Frontal cortex (tissue), 4 donors: ENCODE data around the gene PRSS22. TPM values are rescaled to one million over a fixed set of nuclear protein-coding genes. Genes with fewer than 3 reads are reported as not detected.

Experiments used
- DNase-seq, 2 donors: peaks; one replicate each; pipeline ENCODE4 v3.0.0; 2012; ENCODE audit warnings: low spot score in 2 of 2
- FAIRE-seq: peaks from 2 replicates; lab custom pipeline; 2012; peaks lifted over from hg19 to GRCh38; lab: Jason Lieb, UNC
- total RNA-seq: library from RNA; depleted of rRNA; stranded (reverse); fragments of >200 nt; gene quantifications from one replicate; pipeline ENCODE4 v1.2.3, GENCODE V29; 2014
- donor health status: control.
- donor health status: control.
- donor health status: control.

The PRSS22 gene
- total RNA-seq, 1 donor from 2014 or later = not detected

- DNase-seq (no peak), FAIRE-seq (no peak)
Observed at GRCh38 chr16:2818272-2818876, 39.6 kb downstream of the PRSS22 start.

GRCh38 chr16:2817340-2818271 lies 40.4 kb downstream of the PRSS22 start:
- DNase-seq (no peak), FAIRE-seq (no peak)

- FAIRE-seq (no peak), DNase-seq (no peak)
Observed at GRCh38 chr16:2816751-2817339, 41.1 kb downstream of the PRSS22 start, which contains the start of gene PRSS21. PRSS21 (plus strand) TSS chr16:2817237; CDS start chr16:2817269, 32 bp downstream.

- no peak for DNase-seq
- FAIRE-seq = no peak
Observed at GRCh38 chr16:2815299-2815771, 42.6 kb downstream of the PRSS22 start.

GRCh38 chr16:2814551-2815298 lies 43.2 kb downstream of the PRSS22 start:
- no peak for FAIRE-seq

GRCh38 chr16:2813771-2814221 lies 44.2 kb downstream of the PRSS22 start:
- DNase-seq (no peak), FAIRE-seq (no peak)

More at GRCh38 chr16:2814551-2815298, 43.2 kb downstream of the PRSS22 start:
- DNase-seq = no peak

- no peak for DNase-seq
- FAIRE-seq = no peak
Observed at GRCh38 chr16:2811703-2812471, 46.1 kb downstream of the PRSS22 start.

GRCh38 chr16:2810651-2811050 lies 47.3 kb downstream of the PRSS22 start:
- FAIRE-seq (no peak), DNase-seq (no peak)

- no peak for DNase-seq
- no peak for FAIRE-seq
Observed at GRCh38 chr16:2809149-2809760, 48.7 kb downstream of the PRSS22 start.

GRCh38 chr16:2808181-2808580 lies 49.8 kb downstream of the PRSS22 start:
- FAIRE-seq (no peak), DNase-seq (no peak)

- FAIRE-seq (no peak), DNase-seq (no peak)
Observed at GRCh38 chr16:2806286-2806685, 51.7 kb downstream of the PRSS22 start.

- no peak for FAIRE-seq
- DNase-seq = no peak
Observed at GRCh38 chr16:2804728-2805127, 53.2 kb downstream of the PRSS22 start.

GRCh38 chr16:2803545-2804195 lies 54.3 kb downstream of the PRSS22 start:
- no peak for DNase-seq
- no peak for FAIRE-seq

Other genes starting within 250 kb of the PRSS22 start
- gene KCTD5, start 175.6 kb downstream of the PRSS22 start, total RNA-seq = 21.2 TPM
- gene PRSS27, start 137.9 kb downstream of the PRSS22 start, total RNA-seq = 1.6 TPM
- 40.8 TPM for gene SRRM2, start 105.5 kb downstream of the PRSS22 start, total RNA-seq
- gene ELOB, start 80.9 kb downstream of the PRSS22 start, total RNA-seq = 128 TPM
- not detected for gene PRSS33, start 70.6 kb downstream of the PRSS22 start, total RNA-seq
- not detected for gene PRSS41, start 59.7 kb downstream of the PRSS22 start, total RNA-seq
- gene PRSS21, start 40.9 kb downstream of the PRSS22 start, total RNA-seq = not detected
- gene ZG16B, start 27.9 kb downstream of the PRSS22 start, total RNA-seq = not detected
- 46.5 TPM for gene FLYWCH2, start 25.0 kb upstream of the PRSS22 start, total RNA-seq
- gene FLYWCH1, start 53.8 kb upstream of the PRSS22 start, total RNA-seq = 22.8 TPM
- not detected for gene KREMEN2, start 106.1 kb upstream of the PRSS22 start, total RNA-seq
- 18.3 TPM for gene PAQR4, start 111.2 kb upstream of the PRSS22 start, total RNA-seq
- 1.2 TPM for gene PKMYT1, start 122.3 kb upstream of the PRSS22 start, total RNA-seq
- gene CLDN9, start 154.8 kb upstream of the PRSS22 start, total RNA-seq = not detected
- gene CLDN6, start 160.0 kb upstream of the PRSS22 start, total RNA-seq = 0.41 TPM
- 0.82 TPM for gene TNFRSF12A, start 162.2 kb upstream of the PRSS22 start, total RNA-seq
- gene HCFC1R1, start 165.8 kb upstream of the PRSS22 start, total RNA-seq = 15.5 TPM
- gene THOC6, start 165.9 kb upstream of the PRSS22 start, total RNA-seq = 6.1 TPM
- gene BICDL2, start 178.8 kb upstream of the PRSS22 start, total RNA-seq = not detected
- gene MMP25, start 188.4 kb upstream of the PRSS22 start, total RNA-seq = 0.41 TPM
- gene IL32, start 207.5 kb upstream of the PRSS22 start, total RNA-seq = 0.82 TPM
- not detected for gene ZSCAN10, start 241.1 kb upstream of the PRSS22 start, total RNA-seq